Left forelimb (tissue), 1 donor: ENCODE results near the gene ORC4.

ENCODE experiments used
- DNase-seq: peaks from one replicate; pipeline ENCODE4 v3.0.0-alpha.2; 2018; ENCODE audit warnings: low spot score

ORC4 gene

GRCh38 chr2:147933931-147934330 lies 86.6 kb downstream of the ORC4 start:
- DNase-seq: no peak

GRCh38 chr2:147927053-147927588 lies 93.4 kb downstream of the ORC4 start:
- no peak for DNase-seq

GRCh38 chr2:147925886-147926285 lies 94.7 kb downstream of the ORC4 start:
- DNase-seq: no peak

GRCh38 chr2:147924647-147925046 lies 95.9 kb downstream of the ORC4 start:
- DNase-seq: no peak

GRCh38 chr2:147923846-147924245 lies 96.7 kb downstream of the ORC4 start:
- no peak for DNase-seq

- no peak for DNase-seq
Observed at GRCh38 chr2:147917161-147917560, 103.4 kb downstream of the ORC4 start.

GRCh38 chr2:147916723-147917122 lies 103.8 kb downstream of the ORC4 start:
- no peak for DNase-seq

- DNase-seq: no peak
Observed at GRCh38 chr2:147916067-147916466, 104.5 kb downstream of the ORC4 start.

- DNase-seq: no peak
Observed at GRCh38 chr2:147913701-147914480, 106.6 kb downstream of the ORC4 start.

- no peak for DNase-seq
Observed at GRCh38 chr2:147910990-147911473, 109.5 kb downstream of the ORC4 start.

- DNase-seq: no peak
Observed at GRCh38 chr2:147909178-147909577, 111.4 kb downstream of the ORC4 start.

- DNase-seq: no peak
Observed at GRCh38 chr2:147904051-147904450, 116.5 kb downstream of the ORC4 start.

- DNase-seq: no peak
Observed at GRCh38 chr2:147888680-147889079, 131.9 kb downstream of the ORC4 start.

- DNase-seq: no peak
Observed at GRCh38 chr2:147886136-147886535, 134.4 kb downstream of the ORC4 start.

- no peak for DNase-seq
Observed at GRCh38 chr2:147884830-147885229, 135.7 kb downstream of the ORC4 start.

- no peak for DNase-seq
Observed at GRCh38 chr2:147882631-147883030, 137.9 kb downstream of the ORC4 start.
